SK-N-SH treated with all-trans-retinoic acid at 6 μM for 48 hours (cell line): Measurements from ENCODE around the gene ZNF428.
"Not testable (repeated sequence)": the region's sequence is repeated elsewhere in the genome, so short reads cannot be mapped to it uniquely, and the experiment has no call there.

Source experiments
- ATAC-seq: fragments of 200-7000 bp; cut with Tn5 transposase; 3 replicates; pipeline ENCODE4 v1.9.1; 2020; ENCODE audit warnings: mild to moderate bottlenecking, moderate library complexity
- ARNTL ChIP-seq: fragments of 450-650 bp; formaldehyde crosslinking; IDR thresholded peaks from 2 replicates; pipeline ENCODE4 v1.5.0; 2020; ENCODE audit warnings: low read depth, mild to moderate bottlenecking, moderate library complexity, borderline replicate concordance
- BACH2 ChIP-seq: fragments of 250-450 bp; sonication (Bioruptor Pico); IDR thresholded peaks from 2 replicates; pipeline ENCODE4 v1.9.0; 2021; ENCODE audit warnings: mild to moderate bottlenecking, borderline replicate concordance
- CREB5 ChIP-seq: fragments of 250-450 bp; sonication (Bioruptor Pico); IDR thresholded peaks from 2 replicates; pipeline ENCODE4 v1.5.1; 2020; ENCODE audit warnings: low read depth, mild to moderate bottlenecking, moderate library complexity
- CSDC2 ChIP-seq: fragments of 250-450 bp; sonication (Bioruptor Pico); IDR thresholded peaks from 2 replicates; pipeline ENCODE4 v1.5.0; 2020; ENCODE audit warnings: mild to moderate bottlenecking, moderate library complexity
- ESRRG ChIP-seq: fragments of 250-450 bp; sonication (Bioruptor Pico); IDR thresholded peaks from 2 replicates; pipeline ENCODE4 v1.6.1; 2021; ENCODE audit warnings: mild to moderate bottlenecking
- GLIS3 ChIP-seq: fragments of 250-450 bp; sonication (Bioruptor Pico); IDR thresholded peaks from 2 replicates; pipeline ENCODE4 v1.5.0; 2020; ENCODE audit warnings: mild to moderate bottlenecking, moderate library complexity
- ISL1 ChIP-seq: fragments of 250-450 bp; sonication (Bioruptor Pico); IDR thresholded peaks from 2 replicates; pipeline ENCODE4 v2.1.2; 2022; ENCODE audit warnings: mild to moderate bottlenecking, moderate library complexity
- OSR1 ChIP-seq: fragments of 250-450 bp; sonication (Bioruptor Pico); IDR thresholded peaks from 2 replicates; pipeline ENCODE4 v1.8.0; 2022; ENCODE audit warnings: moderate library complexity, mild to moderate bottlenecking, inconsistent platforms
- PATZ1 ChIP-seq: fragments of 250-450 bp; sonication (Bioruptor Pico); IDR thresholded peaks from 2 replicates; pipeline ENCODE4 v1.8.0; 2020; ENCODE audit warnings: mild to moderate bottlenecking, moderate library complexity, borderline replicate concordance
- POU6F1 ChIP-seq: fragments of 250-450 bp; sonication (Bioruptor Pico); IDR thresholded peaks from 2 replicates; pipeline ENCODE4 v1.8.0; 2021; ENCODE audit warnings: low read depth, mild to moderate bottlenecking, moderate library complexity, borderline replicate concordance
- PPARA ChIP-seq: fragments of 250-450 bp; sonication (Bioruptor Pico); IDR thresholded peaks from 2 replicates; pipeline ENCODE4 v1.5.0; 2020; ENCODE audit warnings: mild to moderate bottlenecking, borderline replicate concordance
- RARB ChIP-seq: fragments of 250-450 bp; sonication (Bioruptor Pico); IDR thresholded peaks from 2 replicates; pipeline ENCODE4 v1.8.0; 2021; ENCODE audit warnings: mild to moderate bottlenecking, moderate library complexity
- SNAI2 ChIP-seq: fragments of 250-450 bp; sonication (Bioruptor Pico); IDR thresholded peaks from 2 replicates; pipeline ENCODE4 v1.5.0; 2020; ENCODE audit warnings: mild to moderate bottlenecking, moderate library complexity
- TCF4 ChIP-seq: fragments of 250-450 bp; sonication (Bioruptor Pico); IDR thresholded peaks from 2 replicates; pipeline ENCODE4 v1.8.0; 2021; ENCODE audit warnings: mild to moderate bottlenecking, moderate library complexity, borderline replicate concordance
- TOX ChIP-seq: fragments of 250-450 bp; sonication (Bioruptor Pico); IDR thresholded peaks from 2 replicates; pipeline ENCODE4 v1.8.0; 2021; ENCODE audit warnings: mild to moderate bottlenecking, moderate library complexity, borderline replicate concordance
- TSHZ2 ChIP-seq: fragments of 250-450 bp; sonication (Bioruptor Pico); IDR thresholded peaks from 2 replicates; pipeline ENCODE4 v1.5.0; 2020; ENCODE audit warnings: mild to moderate bottlenecking, moderate library complexity
- ZC3H10 ChIP-seq: fragments of 250-450 bp; sonication (Bioruptor Pico); IDR thresholded peaks from 2 replicates; pipeline ENCODE4 v1.5.1; 2021; ENCODE audit warnings: mild to moderate bottlenecking, moderate library complexity
- ZFP3 ChIP-seq: fragments of 250-450 bp; sonication (Bioruptor Pico); IDR thresholded peaks from 2 replicates; pipeline ENCODE4 v1.5.0; 2020; ENCODE audit warnings: mild to moderate bottlenecking, moderate library complexity
- ZFP30 ChIP-seq: fragments of 450-650 bp; formaldehyde crosslinking; IDR thresholded peaks from 2 replicates; pipeline ENCODE4 v1.5.0; 2022; ENCODE audit warnings: mild to moderate bottlenecking, moderate library complexity
- ZNF565 ChIP-seq: fragments of 450-650 bp; formaldehyde crosslinking; conservative IDR thresholded peaks from 2 replicates; pipeline ENCODE4 v1.5.0; 2020; ENCODE audit warnings: low read depth, mild to moderate bottlenecking, moderate library complexity
- ZNF70 ChIP-seq: fragments of 450-650 bp; formaldehyde crosslinking; IDR thresholded peaks from 2 replicates; pipeline ENCODE4 v1.5.0; 2020; ENCODE audit warnings: mild to moderate bottlenecking, moderate library complexity
- ZNF8 ChIP-seq: fragments of 450-650 bp; formaldehyde crosslinking; IDR thresholded peaks from 2 replicates; pipeline ENCODE4 v1.5.0; 2020; ENCODE audit warnings: mild to moderate bottlenecking, moderate library complexity

Gene ZNF428

GRCh38 chr19:43635561-43635940, 16.1 kb upstream of the ZNF428 start:
- not testable (repeated sequence) for ATAC-seq

DNA sequence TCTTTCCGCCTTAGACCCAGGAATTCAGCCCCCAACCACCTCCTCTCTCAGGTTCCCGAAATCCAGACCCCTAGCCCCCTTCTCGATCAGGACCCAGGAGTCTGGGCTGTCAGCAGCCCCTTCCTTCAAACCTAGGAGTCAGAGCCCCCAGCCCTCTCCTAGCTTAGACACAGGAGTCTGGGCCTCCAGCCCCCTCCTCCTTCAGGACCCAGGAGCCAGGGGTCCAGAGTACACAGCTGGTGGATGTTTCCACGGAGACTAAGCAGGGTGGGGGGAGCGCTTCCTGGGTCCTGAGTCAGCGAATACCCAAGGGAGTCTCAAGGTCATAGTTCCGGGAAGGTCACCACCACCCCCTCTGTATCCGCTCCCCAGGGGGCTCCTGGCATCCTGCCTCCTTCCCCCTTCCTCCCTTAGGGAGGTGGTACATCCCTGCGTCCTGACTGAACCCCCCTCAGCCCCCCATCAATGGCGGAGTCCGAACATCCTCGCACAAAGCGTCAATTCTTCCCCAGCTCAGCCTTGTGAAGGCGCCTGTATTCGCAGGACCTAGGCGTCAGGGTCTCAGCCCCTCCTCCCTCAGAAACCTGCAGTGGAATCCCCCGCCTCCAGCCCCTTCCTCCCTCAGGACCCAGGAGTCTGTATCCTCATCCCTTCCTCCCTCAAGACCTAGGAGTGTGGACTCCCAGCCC, 15.6 kb upstream of the ZNF428 start:
- TF ChIP-seq CSDC2 (CRISPR knock-in tag) (no peak), ZNF70 (CRISPR knock-in tag) (no peak), ESRRG (CRISPR knock-in tag) (no peak), POU6F1 (CRISPR knock-in tag) (no peak), RARB (CRISPR knock-in tag) (no peak), ZC3H10 (no peak), ZNF8 (no peak), ZFP30 (no peak), BACH2 (CRISPR knock-in tag) (no peak), ISL1 (CRISPR knock-in tag) (no peak), CREB5 (CRISPR knock-in tag) (no peak), ARNTL (CRISPR knock-in tag) (no peak)
- no peak for ATAC-seq

DNA sequence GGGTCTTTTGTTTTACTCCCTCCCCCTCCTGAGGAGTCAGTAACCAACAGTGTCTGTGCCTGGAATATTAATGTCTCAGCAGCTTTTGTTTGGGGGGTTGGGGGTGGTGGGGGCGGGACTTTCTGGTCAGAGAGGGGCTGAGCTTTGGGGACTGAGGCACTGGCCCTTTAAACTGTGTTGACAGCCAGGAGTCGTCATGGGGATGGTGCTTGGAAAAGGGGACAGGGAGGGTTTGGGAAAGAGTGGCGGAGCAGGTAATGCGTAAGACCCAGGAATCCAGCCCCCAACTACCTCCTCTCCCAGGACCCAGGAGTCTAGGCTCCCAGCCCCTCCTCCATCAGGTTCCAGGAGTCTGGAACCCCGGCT, 15.1 kb upstream of the ZNF428 start:
- TF ChIP-seq PATZ1 (CRISPR knock-in tag) (no peak), POU6F1 (CRISPR knock-in tag) (no peak), TCF4 (CRISPR knock-in tag) (no peak), SNAI2 (CRISPR knock-in tag) (no peak), PPARA (CRISPR knock-in tag) (no peak), TSHZ2 (CRISPR knock-in tag) (no peak), GLIS3 (CRISPR knock-in tag) (no peak), RARB (CRISPR knock-in tag) (no peak), ZFP30 (no peak), ARNTL (CRISPR knock-in tag) (no peak), ZNF565 (CRISPR knock-in tag) (no peak), ZNF8 (no peak), TOX (CRISPR knock-in tag) (no peak), OSR1 (no peak), ZFP3 (CRISPR knock-in tag) (no peak), BACH2 (CRISPR knock-in tag) (no peak), CSDC2 (CRISPR knock-in tag) (no peak), ZC3H10 (no peak)
- no peak for ATAC-seq
